Keratinocyte (primary cell): ENCODE results near the gene TNFAIP8. TPM values are rescaled to one million over a fixed set of nuclear protein-coding genes. Genes with fewer than 3 reads are reported as not detected.

Source experiments
- DNase-seq: peaks from one replicate; pipeline ENCODE4 v3.0.0-alpha.2; 2011; ENCODE audit warnings: low read depth, missing footprints, low spot score
- FAIRE-seq: peaks from 2 replicates; lab custom pipeline; 2011; peaks lifted over from hg19 to GRCh38; lab: Jason Lieb, UNC
- H2AFZ ChIP-seq: 2 replicates; pipeline ENCODE4 v1.6.0; 2012; ENCODE audit warnings: low read length, control low read depth, inconsistent platforms; ENCODE audit not compliant: control insufficient read depth
- H3K27ac ChIP-seq: 2 replicates; pipeline ENCODE4 v1.5.1; 2011; ENCODE audit warnings: low read length; ENCODE audit not compliant: control insufficient read depth, insufficient read depth
- H3K27me3 ChIP-seq: 3 replicates; pipeline ENCODE4 v1.6.0; 2011; ENCODE audit warnings: low read length; ENCODE audit not compliant: control insufficient read depth, insufficient read depth; ENCODE audit errors: extremely low read depth
- H3K36me3 ChIP-seq, 2 experiments: 2 replicates in 1 of 2; 3 replicates in 1 of 2; pipeline ENCODE4 v1.5.1; 2011; ENCODE audit warnings: low read length in 2 of 2, mild to moderate bottlenecking in 1 of 2; ENCODE audit not compliant: control insufficient read depth in 2 of 2, insufficient read depth in 2 of 2; ENCODE audit errors: extremely low read depth in 1 of 2
- H3K4me1 ChIP-seq: 3 replicates; pipeline ENCODE4 v1.5.1; 2011; ENCODE audit warnings: low read length; ENCODE audit not compliant: control insufficient read depth, insufficient read depth; ENCODE audit errors: extremely low read depth
- H3K4me2 ChIP-seq: 3 replicates; pipeline ENCODE4 v1.6.0; 2011; ENCODE audit warnings: low read depth, low read length; ENCODE audit not compliant: control insufficient read depth, insufficient read depth; ENCODE audit errors: extremely low read depth
- H3K4me3 ChIP-seq, 3 experiments: fragments of 200-600 bp in 1 of 3; sonication (generic) in 1 of 3; 2 replicates in 2 of 3; 3 replicates in 1 of 3; pipeline ENCODE4 v1.5.1; 2011 to 2016; ENCODE audit warnings: low read length in 3 of 3, mild to moderate bottlenecking in 3 of 3, control low read depth in 2 of 3, inconsistent platforms in 1 of 3, low read depth in 1 of 3, mixed read lengths in 1 of 3, mixed run types in 1 of 3, moderate library complexity in 1 of 3; ENCODE audit not compliant: control insufficient read depth in 2 of 3, insufficient read depth in 2 of 3; ENCODE audit errors: extremely low read depth in 1 of 3
- H3K79me2 ChIP-seq: 2 replicates; pipeline ENCODE4 v1.6.0; 2012; ENCODE audit warnings: low read length; ENCODE audit not compliant: control insufficient read depth, insufficient read depth
- H3K9ac ChIP-seq: 3 replicates; pipeline ENCODE4 v1.6.0; 2011; ENCODE audit warnings: low read length; ENCODE audit not compliant: control insufficient read depth, insufficient read depth; ENCODE audit errors: extremely low read depth
- H3K9me1 ChIP-seq: 3 replicates; pipeline ENCODE4 v1.6.0; 2011; ENCODE audit warnings: low read length; ENCODE audit not compliant: control insufficient read depth, insufficient read depth; ENCODE audit errors: extremely low read depth
- H3K9me3 ChIP-seq: 2 replicates; pipeline ENCODE4 v1.5.1; 2012; ENCODE audit warnings: low read depth, low read length; ENCODE audit not compliant: control insufficient read depth
- H4K20me1 ChIP-seq: 3 replicates; pipeline ENCODE4 v1.6.0; 2011; ENCODE audit warnings: low read length; ENCODE audit not compliant: control insufficient read depth, insufficient read depth; ENCODE audit errors: extremely low read depth
- EZH2 ChIP-seq: IDR thresholded peaks from one replicate; pipeline ENCODE4 v1.6.1; 2012; ENCODE audit warnings: inconsistent platforms, mild to moderate bottlenecking, low read length, moderate library complexity
- dilution Hi-C: fragments of 300-500 bp; cut with MboI; formaldehyde crosslinking; loops from one replicate; pipeline ENCODE4 v1.7.0; 2020; ENCODE audit warnings: low sequenced_read_pairs; ENCODE audit not compliant: extremely low pct_ligation_motif_present
- polyA plus RNA-seq, 5 experiments: library from polyadenylated mRNA; depleted of rRNA in 3 of 5; stranded (reverse) in 3 of 5; stranded (forward) in 1 of 5; unstranded in 1 of 5; fragments of >200 nt; gene quantifications; 1 replicate in 1 of 5; 2 replicates in 3 of 5; 3 replicates in 1 of 5; pipeline versions ENCODE4 v1.2.1 to v1.2.3, GENCODE V29; 2011 to 2012; ENCODE audit warnings: missing spikeins in 2 of 5, low read depth in 1 of 5, low replicate concordance in 1 of 5
- TF ChIP-seq, protein P1 (sequence below), 3 experiments: IDR thresholded peaks in 1 of 3; conservative IDR thresholded peaks in 1 of 3; optimal IDR thresholded peaks in 1 of 3; 2 replicates in 2 of 3; 3 replicates in 1 of 3; pipeline versions ENCODE3 to v1.5.1; 2011; ENCODE audit warnings: low read length in 3 of 3, mild to moderate bottlenecking in 3 of 3, moderate library complexity in 2 of 3, control low read depth in 1 of 3, inconsistent platforms in 1 of 3; ENCODE audit not compliant: insufficient read depth in 2 of 3; ENCODE audit errors: extremely low read depth in 1 of 3

The TNFAIP8 gene
- polyA plus RNA-seq, 1 donor (not counting 4 experiments of a cell fraction or from before 2014, with no cell fraction given): 20.8 TPM

DNA sequence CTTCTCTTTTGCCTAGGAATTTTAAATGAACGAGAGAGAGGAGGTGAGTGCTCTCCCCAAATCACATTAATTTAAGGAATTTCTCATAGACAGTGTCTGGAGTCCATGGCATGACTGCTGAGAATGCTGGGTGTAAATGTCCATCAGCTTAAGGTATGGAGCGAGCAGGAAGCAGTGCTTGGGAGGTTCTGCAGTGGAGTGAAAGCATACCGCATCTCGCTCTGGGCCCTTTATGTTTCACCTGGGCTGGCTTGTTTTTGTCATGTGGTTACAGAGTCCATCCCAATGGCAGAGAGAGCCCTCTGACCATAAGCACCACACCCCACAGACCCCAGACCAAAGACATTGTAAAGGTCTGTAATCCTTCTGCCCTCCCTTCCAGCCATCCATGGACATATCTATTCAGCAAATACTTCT is 20.6 kb upstream of the TNFAIP8 start:
- Histone ChIP-seq H3K9me3 (no peaks in the 10 kb centered on the region), H3K4me1 (peaks cover 44% of the 10 kb centered on the region), H3K4me2 (peak overlapping the region; percentile 95), H4K20me1 (no peaks in the 10 kb centered on the region), H3K9ac (peak overlapping the region; percentile 78), H3K4me3 (no peak overlapping the region), H3K27me3 (no peaks in the 10 kb centered on the region), H2AFZ (no peak overlapping the region), H3K36me3 (peaks cover 0 to 2% of the 10 kb centered on the region in 2 experiments), H3K79me2 (peaks cover 19% of the 10 kb centered on the region), H3K27ac (peak overlapping the region; percentile 98), H3K9me1 (peaks cover 5% of the 10 kb centered on the region)
- FAIRE-seq (no peak), DNase-seq (no peak)
- no peak for TF ChIP-seq EZH2
- TF ChIP-seq, protein P1, sequence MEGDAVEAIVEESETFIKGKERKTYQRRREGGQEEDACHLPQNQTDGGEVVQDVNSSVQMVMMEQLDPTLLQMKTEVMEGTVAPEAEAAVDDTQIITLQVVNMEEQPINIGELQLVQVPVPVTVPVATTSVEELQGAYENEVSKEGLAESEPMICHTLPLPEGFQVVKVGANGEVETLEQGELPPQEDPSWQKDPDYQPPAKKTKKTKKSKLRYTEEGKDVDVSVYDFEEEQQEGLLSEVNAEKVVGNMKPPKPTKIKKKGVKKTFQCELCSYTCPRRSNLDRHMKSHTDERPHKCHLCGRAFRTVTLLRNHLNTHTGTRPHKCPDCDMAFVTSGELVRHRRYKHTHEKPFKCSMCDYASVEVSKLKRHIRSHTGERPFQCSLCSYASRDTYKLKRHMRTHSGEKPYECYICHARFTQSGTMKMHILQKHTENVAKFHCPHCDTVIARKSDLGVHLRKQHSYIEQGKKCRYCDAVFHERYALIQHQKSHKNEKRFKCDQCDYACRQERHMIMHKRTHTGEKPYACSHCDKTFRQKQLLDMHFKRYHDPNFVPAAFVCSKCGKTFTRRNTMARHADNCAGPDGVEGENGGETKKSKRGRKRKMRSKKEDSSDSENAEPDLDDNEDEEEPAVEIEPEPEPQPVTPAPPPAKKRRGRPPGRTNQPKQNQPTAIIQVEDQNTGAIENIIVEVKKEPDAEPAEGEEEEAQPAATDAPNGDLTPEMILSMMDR (optimal IDR thresholded peaks at IDR 0.05 in 1 of 3, IDR thresholded peaks at IDR 0.05 in 1 of 3, conservative IDR thresholded peaks at IDR 0.05 in 1 of 3; ENCODE audit: extremely low read depth in 1 of 3, insufficient read depth in 2 of 3, low read length in 3 of 3): no peak
- dilution Hi-C loops: no loop called here

DNA sequence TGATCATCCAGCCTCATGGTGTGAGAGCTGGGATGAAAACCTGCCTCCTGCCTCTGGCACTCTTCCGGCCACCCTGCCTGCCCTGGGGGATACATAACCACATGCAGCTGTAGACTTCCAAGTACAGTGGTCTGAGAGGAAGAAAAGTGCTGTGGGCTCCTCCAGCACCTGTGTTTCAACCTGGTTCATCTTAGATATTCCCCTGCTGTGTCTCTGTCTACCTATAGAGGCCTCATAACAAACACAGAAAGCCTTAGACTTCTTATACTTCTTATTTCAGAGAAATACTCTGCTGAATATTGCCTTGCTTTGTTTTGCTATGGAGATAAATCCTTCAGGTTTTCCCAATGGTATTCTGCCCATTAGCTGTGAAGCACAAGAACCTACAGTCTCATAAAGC is 19.6 kb upstream of the TNFAIP8 start:
- H3K4me2 ChIP-seq: no peak overlapping the region
- H3K27ac ChIP-seq: no peak overlapping the region
- H2AFZ ChIP-seq: no peak overlapping the region
- DNase-seq (no peak), FAIRE-seq (no peak)
- peaks cover 5% of the 10 kb centered on the region for H3K9me1 ChIP-seq
- peaks cover 0 to 2% of the 10 kb centered on the region in 2 experiments for H3K36me3 ChIP-seq
- H3K9ac ChIP-seq: no peak overlapping the region
- no peak overlapping the region for H3K4me3 ChIP-seq
- no peaks in the 10 kb centered on the region for H3K27me3 ChIP-seq
- peaks cover 15% of the 10 kb centered on the region for H3K79me2 ChIP-seq
- peaks cover 44% of the 10 kb centered on the region for H3K4me1 ChIP-seq
- no peaks in the 10 kb centered on the region for H4K20me1 ChIP-seq
- dilution Hi-C loops: no loop called here
- no peak for TF ChIP-seq EZH2
- TF ChIP-seq, protein P1 (optimal IDR thresholded peaks at IDR 0.05 in 1 of 3, IDR thresholded peaks at IDR 0.05 in 1 of 3, conservative IDR thresholded peaks at IDR 0.05 in 1 of 3; ENCODE audit: extremely low read depth in 1 of 3, insufficient read depth in 2 of 3, low read length in 3 of 3): no peak
- H3K9me3 ChIP-seq: no peaks in the 10 kb centered on the region
